Panc1 (cell line): ENCODE measurements around the gene SHROOM3. TPM values are rescaled to one million over a fixed set of nuclear protein-coding genes. Genes with fewer than 3 reads are reported as not detected.
"Not testable (repeated sequence)": the region's sequence is repeated elsewhere in the genome, so short reads cannot be mapped to it uniquely, and the experiment has no call there.

ENCODE experiments used
- ATAC-seq: fragments of 200-7000 bp; cut with Tn5 transposase; 2 replicates; pipeline ENCODE4 v1.9.1; 2020; ENCODE audit warnings: mild to moderate bottlenecking, moderate library complexity
- BruUV-seq: library from RNA; stranded (reverse); fragments of 400-500 nt; replicated peaks from 2 replicates; lab custom pipeline; 2021; lab: Mats Ljungman, UMichigan
- CTCF ChIA-PET: fragments of 300-600 bp; sonication (Branson Sonifier 250); formaldehyde crosslinking; loops from one replicate; lab custom pipeline; 2022; ENCODE audit warnings: antibody characterized with exemption; lab: Charles Lee
- POLR2A ChIA-PET: fragments of 300-600 bp; sonication (Branson Sonifier 250); formaldehyde crosslinking; loops from one replicate; lab custom pipeline; 2022; ENCODE audit warnings: antibody characterized with exemption; lab: Charles Lee
- DNase-seq: peaks from one replicate; pipeline ENCODE4 v3.0.0-alpha.2; 2010; ENCODE audit warnings: low read depth, low spot score
- H3K27ac ChIP-seq: 2 replicates; pipeline ENCODE4 v1.5.1; 2011; ENCODE audit warnings: mild to moderate bottlenecking, low read length, inconsistent platforms
- H3K27me3 ChIP-seq: fragments of 200-500 bp; sonication (Bioruptor generic); 2 replicates; pipeline ENCODE4 v1.6.0; 2014; ENCODE audit warnings: low read length, inconsistent platforms; ENCODE audit not compliant: control insufficient read depth, insufficient read depth
- H3K36me3 ChIP-seq: fragments of 200-500 bp; sonication (Bioruptor generic); 2 replicates; pipeline ENCODE4 v1.5.1; 2014; ENCODE audit warnings: inconsistent platforms, mild to moderate bottlenecking, low read length, moderate library complexity; ENCODE audit not compliant: control insufficient read depth, insufficient read depth
- H3K4me1 ChIP-seq: 2 replicates; pipeline ENCODE4 v1.5.1; 2011; ENCODE audit warnings: inconsistent platforms, mild to moderate bottlenecking, low read length, moderate library complexity; ENCODE audit not compliant: control insufficient read depth, insufficient read depth
- H3K4me3 ChIP-seq, 2 experiments: 2 replicates each; pipeline ENCODE4 v1.5.1; 2011 to 2012; ENCODE audit warnings: low read depth in 2 of 2, low read length in 2 of 2, mild to moderate bottlenecking in 2 of 2, inconsistent platforms in 1 of 2, moderate library complexity in 1 of 2
- H3K9me3 ChIP-seq: fragments of 200-500 bp; sonication (Bioruptor generic); 2 replicates; pipeline ENCODE4 v1.5.1; 2014; ENCODE audit warnings: low read depth, mild to moderate bottlenecking, inconsistent platforms, low read length, moderate library complexity; ENCODE audit not compliant: control insufficient read depth, insufficient read depth
- CTCF ChIP-seq: fragments of 450-650 bp; IDR thresholded peaks from 2 replicates; pipeline ENCODE4 v1.5.1; 2017; ENCODE audit warnings: mild to moderate bottlenecking
- REST ChIP-seq, 2 experiments: IDR thresholded peaks; 2 replicates each; pipeline ENCODE4 v1.6.1; 2011 to 2012; ENCODE audit warnings: low read depth in 2 of 2, control low read depth in 1 of 2, low read length in 1 of 2, mild to moderate bottlenecking in 1 of 2, moderate library complexity in 1 of 2; ENCODE audit not compliant: insufficient read depth in 1 of 2
- SIN3A ChIP-seq: IDR thresholded peaks from 2 replicates; pipeline ENCODE4 v1.6.1; 2012; ENCODE audit warnings: low read depth, mild to moderate bottlenecking, low read length, moderate library complexity, borderline replicate concordance; ENCODE audit not compliant: insufficient read depth
- TCF7L2 ChIP-seq: IDR thresholded peaks from 2 replicates; pipeline ENCODE4 v1.6.1; 2011; ENCODE audit warnings: mild to moderate bottlenecking, low read depth, low read length, inconsistent platforms
- in situ Hi-C: cut with HindIII; loops from 2 replicates; pipeline ENCODE4 v1.10.0; 2016; ENCODE audit warnings: low sequenced_read_pairs, low pct_unique_long_range_greater_than_20kb
- intact Hi-C: fragments of 100-400 bp; cut with micrococcal nuclease; formaldehyde crosslinking; loops from one replicate; pipeline ENCODE4 v1.10.0; 2022; ENCODE audit not compliant: unreplicated experiment
- total RNA-seq: library from RNA; stranded (reverse); gene quantifications from one replicate; pipeline ENCODE4 v1.2.1, GENCODE V29; 2021; ENCODE audit not compliant: unreplicated experiment

The SHROOM3 gene
- total RNA-seq, 1 experiment from 2014 or later = 7.2 TPM

GRCh38 chr4:76607846-76608245 is 172.8 kb downstream of the SHROOM3 start:
- Histone ChIP-seq H3K27ac (0 out of 2 replicates have a peak overlapping the region, but pooled peaks have one; percentile 39), H3K4me1 (no peaks in the 10 kb centered on the region; the same call in none of the 2 replicates), H3K4me3 (no peak overlapping the region), H3K36me3 (no peaks in the 10 kb centered on the region), H3K27me3 (no peaks in the 10 kb centered on the region), H3K9me3 (no peaks in the 10 kb centered on the region)
- TF ChIP-seq REST (IDR thresholded peaks at IDR 0.05; ENCODE audit: insufficient read depth in 1 of 2, low read depth in 2 of 2, low read length in 1 of 2) (no peak), TCF7L2 (no peak), CTCF (no peak)
- POLR2A ChIA-PET = no interaction called here
- DNase-seq (no peak), ATAC-seq (no peak)
- intact Hi-C loops (no loop called here), in situ Hi-C loops (no loop called here)
- BruUV-seq = no TSS peak
- CTCF ChIA-PET = no interaction called here

- CTCF ChIA-PET, DNase-seq, H3K4me3 ChIP-seq, H3K9me3 ChIP-seq, intact Hi-C loops, H3K36me3 ChIP-seq, POLR2A ChIA-PET, in situ Hi-C loops, H3K4me1 ChIP-seq, BruUV-seq, H3K27me3 ChIP-seq, H3K27ac ChIP-seq: not testable (repeated sequence)
- peak; percentile 56 for ATAC-seq
Measured at GRCh38 chr4:76608549-76608948, 173.5 kb downstream of the SHROOM3 start.

- no peak overlapping the region for H3K4me3 ChIP-seq
- DNase-seq (no peak), ATAC-seq (no peak)
- BruUV-seq = no TSS peak
- TF ChIP-seq REST (IDR thresholded peaks at IDR 0.05; ENCODE audit: insufficient read depth in 1 of 2, low read depth in 2 of 2, low read length in 1 of 2) = no peak
- no peak for TF ChIP-seq SIN3A
- TF ChIP-seq CTCF = no peak
- POLR2A ChIA-PET = no interaction called here
- in situ Hi-C loops (no loop called here), intact Hi-C loops (no loop called here)
- no peaks in the 10 kb centered on the region for H3K27me3 ChIP-seq
- no peaks in the 10 kb centered on the region; the same call in none of the 2 replicates for H3K4me1 ChIP-seq
- H3K27ac ChIP-seq = no peak overlapping the region
- no peaks in the 10 kb centered on the region for H3K36me3 ChIP-seq
- H3K9me3 ChIP-seq = no peaks in the 10 kb centered on the region
- CTCF ChIA-PET = no interaction called here
Measured at GRCh38 chr4:76610751-76611547, 175.9 kb downstream of the SHROOM3 start.
